ENCODE measurements around the gene ACP1.

DNA sequence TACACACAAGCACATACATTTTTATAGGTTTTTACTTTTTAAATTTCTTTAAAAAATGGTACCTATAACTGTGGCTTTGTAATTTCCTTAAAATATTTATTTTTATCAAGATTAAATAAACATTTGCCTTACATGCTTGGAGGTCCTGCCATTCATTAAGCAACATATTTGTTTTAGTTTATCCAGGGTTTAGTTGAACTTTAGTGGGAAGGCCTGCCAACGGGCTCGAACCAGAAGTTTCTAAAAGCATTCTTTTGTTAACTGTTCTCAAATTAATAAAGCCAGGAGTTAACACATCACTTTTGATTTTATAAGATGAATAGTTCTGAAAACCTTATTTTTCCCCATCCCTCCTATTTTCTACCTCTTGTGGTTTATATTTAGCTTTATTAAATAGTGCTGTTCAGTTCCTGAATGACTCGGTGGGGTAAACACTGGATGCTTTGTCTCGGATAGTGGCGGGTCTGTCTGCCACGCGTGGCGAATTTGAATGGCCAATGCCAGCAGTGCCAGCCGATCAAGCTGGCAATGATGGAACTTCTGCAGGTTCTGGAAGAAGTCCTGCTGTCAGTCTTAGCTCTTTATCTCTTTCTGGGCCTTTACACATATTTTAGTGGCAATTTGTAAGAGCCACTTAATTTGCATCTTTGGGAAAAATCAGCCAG lies 33.1 kb upstream of the ACP1 start:
- TF ChIP-seq POLR2A (IDR thresholded peaks at IDR 0.05) (no peak), POLR2AphosphoS5 (IDR thresholded peaks at IDR 0.05) (no peak)
- TF ChIP-seq, protein P1, sequence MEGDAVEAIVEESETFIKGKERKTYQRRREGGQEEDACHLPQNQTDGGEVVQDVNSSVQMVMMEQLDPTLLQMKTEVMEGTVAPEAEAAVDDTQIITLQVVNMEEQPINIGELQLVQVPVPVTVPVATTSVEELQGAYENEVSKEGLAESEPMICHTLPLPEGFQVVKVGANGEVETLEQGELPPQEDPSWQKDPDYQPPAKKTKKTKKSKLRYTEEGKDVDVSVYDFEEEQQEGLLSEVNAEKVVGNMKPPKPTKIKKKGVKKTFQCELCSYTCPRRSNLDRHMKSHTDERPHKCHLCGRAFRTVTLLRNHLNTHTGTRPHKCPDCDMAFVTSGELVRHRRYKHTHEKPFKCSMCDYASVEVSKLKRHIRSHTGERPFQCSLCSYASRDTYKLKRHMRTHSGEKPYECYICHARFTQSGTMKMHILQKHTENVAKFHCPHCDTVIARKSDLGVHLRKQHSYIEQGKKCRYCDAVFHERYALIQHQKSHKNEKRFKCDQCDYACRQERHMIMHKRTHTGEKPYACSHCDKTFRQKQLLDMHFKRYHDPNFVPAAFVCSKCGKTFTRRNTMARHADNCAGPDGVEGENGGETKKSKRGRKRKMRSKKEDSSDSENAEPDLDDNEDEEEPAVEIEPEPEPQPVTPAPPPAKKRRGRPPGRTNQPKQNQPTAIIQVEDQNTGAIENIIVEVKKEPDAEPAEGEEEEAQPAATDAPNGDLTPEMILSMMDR (IDR thresholded peaks at IDR 0.05), result no peak

All from breast epithelium (tissue), 3 donors.